Parathyroid adenoma (tissue), 2 donors: Measurements from ENCODE around the gene SMYD5.
A peak's percentile ranks its signal among the peaks of the same experiment; 100 is the strongest.

ENCODE experiments used
- H2AFZ ChIP-seq: fragments of 300-600 bp; sonication (generic); one replicate; pipeline ENCODE4 v1.7.0; 2017; ENCODE audit warnings: antibody characterized with exemption, mild to moderate bottlenecking
- H3K27ac ChIP-seq: fragments of 300-600 bp; sonication (generic); one replicate; pipeline ENCODE4 v1.7.0; 2017
- H3K27me3 ChIP-seq: fragments of 300-600 bp; sonication (generic); one replicate; pipeline ENCODE4 v1.7.0; 2017; ENCODE audit warnings: low read length; ENCODE audit not compliant: control insufficient read depth, insufficient read depth
- H3K36me3 ChIP-seq: fragments of 300-600 bp; sonication (generic); one replicate; pipeline ENCODE4 v1.7.0; 2017; ENCODE audit warnings: low read length; ENCODE audit not compliant: control insufficient read depth, insufficient read depth
- H3K4me1 ChIP-seq: fragments of 300-600 bp; sonication (generic); one replicate; pipeline ENCODE4 v1.7.0; 2017; ENCODE audit warnings: control low read depth
- H3K4me2 ChIP-seq: fragments of 300-600 bp; sonication (generic); one replicate; pipeline ENCODE4 v1.7.0; 2017; ENCODE audit warnings: low read length
- H3K4me3 ChIP-seq: fragments of 300-600 bp; sonication (generic); one replicate; pipeline ENCODE4 v1.7.0; 2017; ENCODE audit warnings: low read depth, low read length
- H3K79me2 ChIP-seq: fragments of 300-600 bp; sonication (generic); one replicate; pipeline ENCODE4 v1.7.0; 2017; ENCODE audit warnings: control low read depth
- H3K9ac ChIP-seq: fragments of 300-600 bp; sonication (generic); one replicate; pipeline ENCODE4 v1.7.0; 2017; ENCODE audit warnings: mild to moderate bottlenecking
- H3K9me3 ChIP-seq: fragments of 300-600 bp; sonication (generic); one replicate; pipeline ENCODE4 v1.7.0; 2017; ENCODE audit warnings: low read length; ENCODE audit not compliant: control insufficient read depth
- TF ChIP-seq, protein P1 (sequence below): fragments of 300-600 bp; sonication (generic); IDR thresholded peaks from one replicate; pipeline ENCODE4 v1.7.0; 2017; ENCODE audit warnings: antibody characterized with exemption, mild to moderate bottlenecking
- donor health status: primary hyperparathyroidism.

SMYD5 gene

DNA sequence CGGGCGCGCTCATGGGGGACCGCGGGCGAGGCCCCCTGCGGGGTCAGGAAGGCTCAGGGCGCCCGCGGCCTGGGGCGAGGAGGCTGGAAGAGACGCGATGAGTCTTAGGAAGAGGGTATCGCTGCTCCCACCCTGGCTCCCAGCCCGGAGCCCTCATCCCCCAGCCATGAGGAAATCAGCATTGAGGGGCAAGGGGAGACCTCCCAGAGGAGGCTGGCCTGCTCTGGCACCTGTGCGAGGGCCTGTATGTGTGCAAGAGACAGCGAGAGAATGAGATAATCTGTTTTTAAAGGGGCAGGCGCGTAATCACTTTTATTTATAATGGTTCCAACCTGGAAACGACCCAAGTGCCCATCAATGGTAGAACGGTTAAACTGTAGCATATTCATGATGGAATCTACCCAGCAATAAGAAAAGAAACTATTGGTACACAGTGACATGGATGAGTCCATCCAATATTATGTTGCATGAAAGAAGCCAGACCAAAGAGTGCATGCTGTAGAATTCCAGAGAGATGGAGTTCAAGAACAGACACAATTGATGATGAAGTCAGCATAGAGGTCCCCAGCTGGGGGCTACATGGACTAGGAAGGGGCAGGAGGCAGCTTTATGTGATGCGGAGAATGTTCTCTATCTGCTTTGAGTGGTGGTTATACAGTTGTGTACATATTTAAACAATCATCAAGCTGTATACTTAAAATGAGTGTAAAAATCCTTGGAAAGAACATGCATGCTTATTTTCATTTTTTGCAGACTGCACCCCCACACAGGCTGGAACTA is 55.8 kb downstream of the SMYD5 start:
- Histone ChIP-seq H3K27me3 (no peaks in the 10 kb centered on the region), H3K9ac (no peak overlapping the region), H3K36me3 (no peaks in the 10 kb centered on the region), H3K9me3 (no peaks in the 10 kb centered on the region), H3K4me2 (peak overlapping the region; percentile 70), H2AFZ (peak overlapping the region; percentile 83), H3K27ac (peak overlapping the region; percentile 8), H3K79me2 (peaks cover 4% of the 10 kb centered on the region), H3K4me3 (peak overlapping the region; percentile 15), H3K4me1 (no peaks in the 10 kb centered on the region)
- TF ChIP-seq, protein P1, sequence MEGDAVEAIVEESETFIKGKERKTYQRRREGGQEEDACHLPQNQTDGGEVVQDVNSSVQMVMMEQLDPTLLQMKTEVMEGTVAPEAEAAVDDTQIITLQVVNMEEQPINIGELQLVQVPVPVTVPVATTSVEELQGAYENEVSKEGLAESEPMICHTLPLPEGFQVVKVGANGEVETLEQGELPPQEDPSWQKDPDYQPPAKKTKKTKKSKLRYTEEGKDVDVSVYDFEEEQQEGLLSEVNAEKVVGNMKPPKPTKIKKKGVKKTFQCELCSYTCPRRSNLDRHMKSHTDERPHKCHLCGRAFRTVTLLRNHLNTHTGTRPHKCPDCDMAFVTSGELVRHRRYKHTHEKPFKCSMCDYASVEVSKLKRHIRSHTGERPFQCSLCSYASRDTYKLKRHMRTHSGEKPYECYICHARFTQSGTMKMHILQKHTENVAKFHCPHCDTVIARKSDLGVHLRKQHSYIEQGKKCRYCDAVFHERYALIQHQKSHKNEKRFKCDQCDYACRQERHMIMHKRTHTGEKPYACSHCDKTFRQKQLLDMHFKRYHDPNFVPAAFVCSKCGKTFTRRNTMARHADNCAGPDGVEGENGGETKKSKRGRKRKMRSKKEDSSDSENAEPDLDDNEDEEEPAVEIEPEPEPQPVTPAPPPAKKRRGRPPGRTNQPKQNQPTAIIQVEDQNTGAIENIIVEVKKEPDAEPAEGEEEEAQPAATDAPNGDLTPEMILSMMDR, result no peak

DNA sequence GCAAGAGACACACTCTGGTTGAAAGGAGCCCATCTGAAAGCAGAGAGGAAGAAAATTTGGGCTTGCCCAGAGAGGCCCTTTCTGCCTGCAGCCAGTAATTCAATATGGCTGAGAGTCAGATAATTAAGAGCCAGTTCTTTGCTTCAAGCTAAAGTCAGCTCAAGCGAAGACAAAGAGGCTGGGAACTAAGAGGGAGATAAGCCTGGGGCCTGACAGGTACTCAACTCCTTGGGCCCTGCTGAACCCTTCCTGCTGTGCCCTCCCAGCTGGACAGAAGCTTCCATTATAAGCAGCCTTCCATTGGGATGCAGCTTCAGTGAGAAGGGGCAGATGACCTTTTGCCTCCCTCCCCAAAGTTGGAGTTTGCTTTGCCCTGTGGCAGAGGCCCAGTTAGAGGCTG is 58.2 kb downstream of the SMYD5 start:
- no peaks in the 10 kb centered on the region for H3K79me2 ChIP-seq
- no peak overlapping the region for H3K4me3 ChIP-seq
- H3K9me3 ChIP-seq, result no peaks in the 10 kb centered on the region
- H3K36me3 ChIP-seq, result no peaks in the 10 kb centered on the region
- H3K4me2 ChIP-seq, result no peak overlapping the region
- no peaks in the 10 kb centered on the region for H3K27me3 ChIP-seq
- H3K27ac ChIP-seq, result no peak overlapping the region
- H2AFZ ChIP-seq, result no peak overlapping the region
- TF ChIP-seq, protein P1, result no peak
- no peak overlapping the region for H3K9ac ChIP-seq
- no peaks in the 10 kb centered on the region for H3K4me1 ChIP-seq
